Endothelial cell of umbilical vein (primary cell): Measurements from ENCODE around the gene TUBB2A. TPM values are rescaled to one million over a fixed set of nuclear protein-coding genes. Genes with fewer than 3 reads are reported as not detected.

Source experiments
- BruUV-seq: library from RNA; stranded (reverse); fragments of 400-500 nt; replicated peaks from 2 replicates; lab custom pipeline; 2021; lab: Mats Ljungman, UMichigan
- CTCF ChIA-PET: fragments of 300-600, 350-600 bp; sonication (Branson Sonifier 250); formaldehyde crosslinking; loops from one replicate; lab custom pipeline; 2021; ENCODE audit warnings: antibody characterized with exemption, inconsistent platforms; lab: Charles Lee
- POLR2A ChIA-PET: fragments of 300-600, 350-600 bp; sonication (Branson Sonifier 250); formaldehyde crosslinking; loops from one replicate; lab custom pipeline; 2021; ENCODE audit warnings: antibody characterized with exemption, inconsistent platforms; lab: Charles Lee
- DNase-seq: peaks from one replicate; pipeline ENCODE4 v3.0.0-alpha.2; 2011; ENCODE audit warnings: low read depth, low spot score
- FAIRE-seq: peaks from 2 replicates; lab custom pipeline; 2011; peaks lifted over from hg19 to GRCh38; lab: Jason Lieb, UNC
- H2AFZ ChIP-seq: 2 replicates; pipeline ENCODE4 v1.6.0; 2012; ENCODE audit warnings: low read depth, low read length, control low read depth, inconsistent platforms
- H3K27ac ChIP-seq: 2 replicates; pipeline ENCODE4 v1.5.1; 2011; ENCODE audit warnings: low read depth, mild to moderate bottlenecking, control low read depth, low read length, moderate library complexity; ENCODE audit not compliant: insufficient read depth
- H3K27me3 ChIP-seq, 2 experiments: 2 replicates each; pipeline versions ENCODE4 v1.6.0 to v1.6.1; 2011; ENCODE audit warnings: low read length in 2 of 2, mixed read lengths in 1 of 2; ENCODE audit not compliant: control insufficient read depth in 2 of 2, insufficient read depth in 2 of 2
- H3K36me3 ChIP-seq, 2 experiments: 2 replicates in 1 of 2; 3 replicates in 1 of 2; pipeline ENCODE4 v1.5.1; 2011; ENCODE audit warnings: low read length in 2 of 2, mild to moderate bottlenecking in 1 of 2, moderate library complexity in 1 of 2; ENCODE audit not compliant: control insufficient read depth in 2 of 2, insufficient read depth in 2 of 2; ENCODE audit errors: extremely low read depth in 1 of 2
- H3K4me1 ChIP-seq: 3 replicates; pipeline ENCODE4 v1.5.1; 2011; ENCODE audit warnings: mild to moderate bottlenecking, low read length; ENCODE audit not compliant: control insufficient read depth, insufficient read depth; ENCODE audit errors: extremely low read depth
- H3K4me2 ChIP-seq: 2 replicates; pipeline ENCODE4 v1.6.1; 2011; ENCODE audit warnings: low read length, control low read depth, mixed read lengths; ENCODE audit not compliant: insufficient read depth
- H3K4me3 ChIP-seq, 3 experiments: fragments of 200-600 bp in 1 of 3; sonication (generic), shearing (Covaris generic) in 1 of 3; replicated peaks in 1 of 3; 2 replicates each; pipeline ENCODE4 v1.5.1; 2011 to 2016; ENCODE audit warnings: control low read depth in 3 of 3, low read length in 3 of 3, mild to moderate bottlenecking in 2 of 3, inconsistent platforms in 1 of 3, low read depth in 1 of 3, moderate library complexity in 1 of 3; ENCODE audit not compliant: insufficient read depth in 1 of 3
- H3K79me2 ChIP-seq: 2 replicates; pipeline ENCODE4 v1.6.0; 2012; ENCODE audit warnings: low read length, inconsistent platforms; ENCODE audit not compliant: control insufficient read depth, insufficient read depth
- H3K9ac ChIP-seq: replicated peaks from 2 replicates; pipeline ENCODE3; 2011; ENCODE audit warnings: low read length, control low read depth; ENCODE audit not compliant: insufficient read depth; ENCODE audit errors: extremely low read depth
- H3K9me1 ChIP-seq: replicated peaks from 3 replicates; pipeline ENCODE4 v1.6.0; 2011; ENCODE audit warnings: mild to moderate bottlenecking, low read length; ENCODE audit not compliant: control insufficient read depth, insufficient read depth; ENCODE audit errors: extremely low read depth
- H3K9me3 ChIP-seq: replicated peaks from 2 replicates; pipeline ENCODE4 v1.5.1; 2012; ENCODE audit warnings: low read length, inconsistent platforms; ENCODE audit not compliant: control insufficient read depth, insufficient read depth
- H4K20me1 ChIP-seq: replicated peaks from 2 replicates; pipeline ENCODE3; 2011; ENCODE audit warnings: mild to moderate bottlenecking, low read length; ENCODE audit not compliant: control insufficient read depth, insufficient read depth; ENCODE audit errors: extremely low read depth
- CTCF ChIP-seq, 2 donors: IDR thresholded peaks; 1 replicate in 1 of 2; 2 replicates in 1 of 2; pipeline ENCODE4 v1.5.1; 2011; ENCODE audit warnings: low read length in 2 of 2, mild to moderate bottlenecking in 2 of 2, moderate library complexity in 2 of 2, control low read depth in 1 of 2, inconsistent platforms in 1 of 2, low read depth in 1 of 2; ENCODE audit not compliant: insufficient read depth in 1 of 2; ENCODE audit errors: extremely low read depth in 1 of 2
- EZH2 ChIP-seq: IDR thresholded peaks from 2 replicates; pipeline ENCODE4 v1.6.1; 2012; ENCODE audit warnings: borderline replicate concordance, low read depth, mild to moderate bottlenecking, moderate library complexity, low read length, inconsistent platforms; ENCODE audit not compliant: severe bottlenecking
- FOS ChIP-seq: IDR thresholded peaks from 2 replicates; pipeline ENCODE4 v1.6.1; 2011; ENCODE audit warnings: mild to moderate bottlenecking, low read length, moderate library complexity, borderline replicate concordance; ENCODE audit not compliant: insufficient read depth
- GATA2 ChIP-seq: IDR thresholded peaks from 2 replicates; pipeline ENCODE4 v1.7.0; 2011; ENCODE audit warnings: low read depth, mild to moderate bottlenecking, moderate library complexity, mixed read lengths, low read length; ENCODE audit not compliant: insufficient read length, insufficient read depth
- JUN ChIP-seq: IDR thresholded peaks from 2 replicates; pipeline ENCODE4 v1.6.1; 2011; ENCODE audit warnings: borderline replicate concordance, low read depth; ENCODE audit not compliant: insufficient read length, insufficient read depth
- MAX ChIP-seq: IDR thresholded peaks from 2 replicates; pipeline ENCODE4 v1.6.1; 2011; ENCODE audit not compliant: insufficient read depth, insufficient read length
- MYC ChIP-seq: IDR thresholded peaks from one replicate; pipeline ENCODE4 v1.6.1; 2011; ENCODE audit warnings: mild to moderate bottlenecking, low read depth, low read length
- POLR2A ChIP-seq: IDR thresholded peaks from 2 replicates; pipeline ENCODE4 v1.6.1; 2012; ENCODE audit warnings: low read depth, mild to moderate bottlenecking, control low read depth, low read length
- POLR2AphosphoS5 ChIP-seq: IDR thresholded peaks from 2 replicates; pipeline ENCODE4 v1.6.1; 2012; ENCODE audit warnings: low read depth, mild to moderate bottlenecking, control low read depth, low read length, moderate library complexity; ENCODE audit not compliant: insufficient read depth
- dilution Hi-C: fragments of 300-500 bp; cut with MboI; formaldehyde crosslinking; loops from one replicate; pipeline ENCODE4 v1.15.0; 2019; ENCODE audit warnings: low sequenced_read_pairs; ENCODE audit not compliant: extremely low pct_ligation_motif_present
- intact Hi-C: fragments of 100-400 bp; cut with micrococcal nuclease; formaldehyde crosslinking; loops from one replicate; pipeline ENCODE4 v1.10.0; 2022
- polyA plus RNA-seq, 4 experiments: library from polyadenylated mRNA; depleted of rRNA in 3 of 4; stranded (reverse) in 3 of 4; unstranded in 1 of 4; fragments of >200 nt; gene quantifications; 2 replicates each; pipeline versions ENCODE4 v1.2.1 to v1.2.3, GENCODE V29; 2011 to 2012; ENCODE audit warnings: missing spikeins in 1 of 4
- total RNA-seq: library from RNA; stranded (reverse); gene quantifications from 2 replicates; pipeline ENCODE4 v1.2.3, GENCODE V29; 2021

Gene TUBB2A
- total and polyA plus RNA-seq, 2 donors (not counting 3 experiments of a cell fraction or from before 2014, with no cell fraction given) = 80.3 to 99.2 TPM

DNA sequence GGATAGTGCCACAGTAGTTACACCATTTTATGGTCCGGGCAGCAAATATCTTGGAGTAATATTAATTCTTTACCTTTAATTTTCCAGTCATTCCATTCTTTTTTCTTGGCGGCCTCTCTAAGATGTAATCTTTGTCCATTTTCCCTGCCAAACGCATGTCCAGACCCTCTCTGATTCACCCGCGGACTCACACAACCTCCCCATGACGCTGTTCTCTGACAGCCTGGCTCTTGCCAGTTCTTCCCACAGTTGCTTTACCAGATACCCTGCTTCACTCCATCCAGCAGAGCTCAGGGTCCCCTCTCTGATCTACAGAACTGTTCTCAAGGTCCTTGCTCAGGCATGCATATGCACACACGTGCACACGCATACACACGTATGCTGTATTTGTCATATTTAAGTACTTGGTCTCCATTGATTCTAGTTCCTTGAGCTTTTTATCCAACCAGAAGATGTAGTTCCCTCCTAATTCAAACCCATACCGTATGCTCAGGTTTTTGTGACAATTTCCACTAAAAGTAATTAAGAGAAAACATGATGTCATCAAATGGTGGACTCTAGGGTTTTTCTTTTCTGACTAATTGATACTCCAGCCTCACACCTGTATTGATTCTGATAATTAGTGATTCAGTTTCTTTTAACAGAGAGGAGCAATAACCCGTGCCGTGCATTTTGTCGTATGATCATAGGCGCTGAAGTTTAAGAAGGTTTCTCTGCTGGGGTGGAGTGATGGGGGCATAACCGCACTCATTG is 28.8 kb downstream of the TUBB2A start:
- H3K36me3 ChIP-seq = no peaks in the 10 kb centered on the region
- dilution Hi-C loops = no loop called here

More for the DNA sequence above, 28.8 kb downstream of the TUBB2A start:
- Histone ChIP-seq H3K9ac (no peak overlapping the region), H3K9me1 (no peaks in the 10 kb centered on the region), H2AFZ (no peak overlapping the region), H3K79me2 (no peaks in the 10 kb centered on the region), H3K4me2 (no peak overlapping the region), H4K20me1 (no peaks in the 10 kb centered on the region), H3K9me3 (no peaks in the 10 kb centered on the region), H3K27me3 (no peaks in the 10 kb centered on the region), H3K27ac (no peak overlapping the region), H3K4me1 (no peaks in the 10 kb centered on the region), H3K4me3 (no peak overlapping the region)
- no peak for DNase-seq
- TF ChIP-seq FOS = no peak
- TF ChIP-seq POLR2AphosphoS5 = no peak
- TF ChIP-seq MYC = no peak
- no peak for TF ChIP-seq EZH2
- no peak for TF ChIP-seq CTCF (IDR thresholded peaks at IDR 0.05; ENCODE audit: extremely low read depth in 1 of 2, insufficient read depth in 1 of 2, low read depth in 1 of 2, low read length in 2 of 2)
- TF ChIP-seq GATA2 = no peak
- TF ChIP-seq POLR2A = no peak
- no peak for TF ChIP-seq MAX
- no peak for TF ChIP-seq JUN
- CTCF ChIA-PET = interaction anchor here (0.7 to 7.4 kb wide), 3 partner anchors 29 to 122 kb away, joined by 3 to 121 read pairs (median 9); partner anchors contain the start of gene TUBB2A
- intact Hi-C loops = no loop called here
- FAIRE-seq = no peak
- POLR2A ChIA-PET = no interaction called here
- no TSS peak for BruUV-seq
